GM19193 (cell line): ENCODE data around the gene OGFOD2.

ENCODE experiments used
- POLR2A ChIP-seq: IDR thresholded peaks from 4 replicates; pipeline ENCODE4 v1.6.1; 2011; ENCODE audit not compliant: insufficient read depth, insufficient read length; ENCODE audit errors: extremely low read depth

The OGFOD2 gene

GRCh38 chr12:122996621-122997342, 21.7 kb downstream of the OGFOD2 start:
- no peak for TF ChIP-seq POLR2A

GRCh38 chr12:122997343-122998250, 22.6 kb downstream of the OGFOD2 start:
- TF ChIP-seq POLR2A, result no peak

- no peak for TF ChIP-seq POLR2A
Measured at GRCh38 chr12:122998316-122998715, 23.3 kb downstream of the OGFOD2 start.

GRCh38 chr12:122999196-122999946, 24.3 kb downstream of the OGFOD2 start:
- TF ChIP-seq POLR2A, result no peak

GRCh38 chr12:122999986-123000420, 25.0 kb downstream of the OGFOD2 start:
- TF ChIP-seq POLR2A, result no peak

- no peak for TF ChIP-seq POLR2A
Measured at GRCh38 chr12:123000578-123000977, 25.5 kb downstream of the OGFOD2 start.

- TF ChIP-seq POLR2A, result no peak
Measured at GRCh38 chr12:123001464-123001863, 26.4 kb downstream of the OGFOD2 start.

GRCh38 chr12:123003257-123003656, 28.2 kb downstream of the OGFOD2 start:
- TF ChIP-seq POLR2A, result no peak

GRCh38 chr12:123004287-123004686, 29.2 kb downstream of the OGFOD2 start:
- no peak for TF ChIP-seq POLR2A

- no peak for TF ChIP-seq POLR2A
Measured at GRCh38 chr12:123005081-123005626, 30.1 kb downstream of the OGFOD2 start.

- TF ChIP-seq POLR2A, result no peak
Measured at GRCh38 chr12:123006977-123007376, 31.9 kb downstream of the OGFOD2 start.

- TF ChIP-seq POLR2A, result no peak
Measured at GRCh38 chr12:123010110-123010509, 35.1 kb downstream of the OGFOD2 start.

- no peak for TF ChIP-seq POLR2A
Measured at GRCh38 chr12:123010681-123011080, 35.6 kb downstream of the OGFOD2 start.

- TF ChIP-seq POLR2A, result no peak
Measured at GRCh38 chr12:123011701-123012100, 36.7 kb downstream of the OGFOD2 start.
